ENCODE results near the gene GREB1. TPM values are rescaled to one million over a fixed set of nuclear protein-coding genes. Genes with fewer than 3 reads are reported as not detected.

Gene GREB1
- total RNA-seq, 4 donors from 2014 or later, result 3.4 to 8.4 (median 4.7) TPM

DNA sequence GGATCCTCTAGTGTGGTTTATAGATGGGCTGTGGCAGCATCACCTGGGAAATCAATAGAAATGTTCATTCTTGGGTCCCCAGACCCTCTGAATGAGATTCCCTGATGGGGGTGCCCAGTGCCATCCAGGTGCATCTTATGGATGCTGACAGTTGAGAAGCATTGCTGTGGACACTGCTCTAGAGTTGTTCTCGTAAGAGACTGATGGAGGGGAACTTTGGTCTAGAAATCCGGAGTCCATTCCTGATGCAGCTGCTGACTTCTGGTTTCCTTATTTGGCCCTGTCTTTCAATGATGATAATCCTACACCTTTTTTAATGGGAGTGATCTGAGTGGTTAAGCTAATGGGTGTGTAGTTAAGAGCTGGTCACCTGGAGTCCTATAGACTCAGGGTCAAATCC, 39.5 kb upstream of the GREB1 start:
- TF ChIP-seq, protein P1, sequence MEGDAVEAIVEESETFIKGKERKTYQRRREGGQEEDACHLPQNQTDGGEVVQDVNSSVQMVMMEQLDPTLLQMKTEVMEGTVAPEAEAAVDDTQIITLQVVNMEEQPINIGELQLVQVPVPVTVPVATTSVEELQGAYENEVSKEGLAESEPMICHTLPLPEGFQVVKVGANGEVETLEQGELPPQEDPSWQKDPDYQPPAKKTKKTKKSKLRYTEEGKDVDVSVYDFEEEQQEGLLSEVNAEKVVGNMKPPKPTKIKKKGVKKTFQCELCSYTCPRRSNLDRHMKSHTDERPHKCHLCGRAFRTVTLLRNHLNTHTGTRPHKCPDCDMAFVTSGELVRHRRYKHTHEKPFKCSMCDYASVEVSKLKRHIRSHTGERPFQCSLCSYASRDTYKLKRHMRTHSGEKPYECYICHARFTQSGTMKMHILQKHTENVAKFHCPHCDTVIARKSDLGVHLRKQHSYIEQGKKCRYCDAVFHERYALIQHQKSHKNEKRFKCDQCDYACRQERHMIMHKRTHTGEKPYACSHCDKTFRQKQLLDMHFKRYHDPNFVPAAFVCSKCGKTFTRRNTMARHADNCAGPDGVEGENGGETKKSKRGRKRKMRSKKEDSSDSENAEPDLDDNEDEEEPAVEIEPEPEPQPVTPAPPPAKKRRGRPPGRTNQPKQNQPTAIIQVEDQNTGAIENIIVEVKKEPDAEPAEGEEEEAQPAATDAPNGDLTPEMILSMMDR (IDR thresholded peaks at IDR 0.05; ENCODE audit: low read depth), result no peak

DNA sequence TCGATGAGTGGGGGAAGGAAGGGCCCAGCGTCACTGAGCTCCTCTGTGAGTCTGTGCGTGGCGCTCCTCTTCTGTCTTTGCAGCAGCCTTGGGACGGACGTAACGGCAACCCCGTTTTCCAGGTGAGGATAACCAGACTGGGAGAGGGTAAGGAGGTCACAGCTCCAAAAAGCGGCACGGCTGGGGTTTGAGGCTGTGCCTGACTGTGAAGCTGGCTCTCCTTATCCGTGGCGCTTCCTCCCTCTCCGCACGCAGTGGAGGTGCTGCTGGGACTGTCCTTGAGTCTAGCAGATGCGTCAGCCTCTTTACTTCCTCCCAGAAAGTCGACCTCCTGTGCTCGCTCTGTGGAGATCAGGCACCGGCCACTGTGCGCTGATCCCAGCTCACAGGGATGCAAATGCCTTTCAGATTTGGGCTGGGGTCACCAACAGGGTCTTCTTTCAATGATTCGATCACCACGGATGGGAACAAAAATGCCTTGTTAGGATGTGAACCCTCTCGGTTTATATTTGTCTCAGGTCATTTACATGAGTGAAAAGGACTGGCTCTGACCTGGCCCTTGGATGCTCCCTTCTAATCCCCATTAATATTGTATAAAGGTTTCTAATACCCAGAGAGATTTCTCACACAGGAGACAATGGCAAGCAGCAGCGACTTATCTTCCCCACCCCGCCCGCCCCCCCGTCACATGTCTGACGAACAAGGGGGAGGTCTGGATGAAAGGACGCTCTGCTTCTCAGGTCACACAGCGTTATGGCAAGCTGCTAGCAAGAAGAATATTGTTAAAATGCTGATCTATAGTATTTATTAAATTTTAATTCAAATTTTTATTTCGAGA, 37.8 kb upstream of the GREB1 start:
- TF ChIP-seq, protein P1 (IDR thresholded peaks at IDR 0.05; ENCODE audit: low read depth), result no peak

DNA sequence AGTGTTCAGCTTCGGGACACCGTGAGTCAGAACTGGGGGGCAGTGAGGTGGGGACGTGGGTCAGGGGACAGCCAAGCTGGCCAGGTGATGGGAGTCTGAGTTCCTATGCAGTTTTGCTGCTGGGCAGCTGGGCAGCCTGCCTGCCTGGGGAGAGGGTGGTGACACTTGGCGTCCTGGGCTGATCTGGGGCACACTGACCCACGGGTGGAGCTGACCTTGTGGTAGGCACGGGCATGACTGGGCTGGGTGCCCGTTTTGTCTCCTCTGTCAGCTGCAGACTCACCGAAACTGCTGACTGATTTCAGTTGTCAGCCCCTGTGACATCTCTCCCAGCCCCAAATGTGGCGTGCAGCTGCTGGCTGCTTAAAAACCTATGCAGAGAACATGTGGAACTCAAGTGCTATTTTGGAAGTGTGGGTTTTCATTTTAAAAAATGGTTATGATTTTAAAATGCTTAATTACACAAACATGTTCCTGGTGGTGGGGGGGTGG, 35.3 kb upstream of the GREB1 start:
- TF ChIP-seq, protein P1 (IDR thresholded peaks at IDR 0.05; ENCODE audit: low read depth), result no peak

DNA sequence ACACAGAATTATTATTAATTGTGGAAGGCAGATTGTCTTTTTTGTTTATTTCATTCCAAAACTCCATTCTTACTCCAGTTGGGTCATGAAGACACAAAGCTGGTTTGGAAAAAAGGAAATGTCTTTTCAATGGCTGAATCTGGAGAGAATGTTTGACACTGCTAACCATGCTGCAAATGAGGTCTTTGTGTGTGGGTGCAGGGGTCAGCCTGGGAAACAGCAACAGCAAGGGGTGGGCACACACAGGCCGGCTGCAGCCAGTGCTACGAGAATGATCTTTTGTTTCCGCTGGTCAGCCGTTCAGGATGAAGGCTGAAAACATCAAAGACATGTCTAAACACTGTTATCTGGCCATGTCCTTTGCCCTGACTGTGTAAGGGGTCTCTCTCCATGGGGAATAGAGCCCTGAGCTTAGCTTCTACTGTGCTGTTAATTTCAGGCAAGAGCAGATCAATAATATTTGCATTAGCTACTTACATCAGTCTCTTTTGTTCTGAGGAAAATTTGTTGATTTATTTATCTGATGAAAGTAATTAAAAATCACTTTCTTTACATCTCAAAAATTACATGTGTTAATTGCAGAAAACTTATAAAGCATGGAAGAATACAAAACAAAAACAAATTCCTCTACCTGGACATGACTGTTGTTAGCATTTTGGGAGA, 34.6 kb upstream of the GREB1 start:
- TF ChIP-seq, protein P1 (IDR thresholded peaks at IDR 0.05; ENCODE audit: low read depth), result no peak

DNA sequence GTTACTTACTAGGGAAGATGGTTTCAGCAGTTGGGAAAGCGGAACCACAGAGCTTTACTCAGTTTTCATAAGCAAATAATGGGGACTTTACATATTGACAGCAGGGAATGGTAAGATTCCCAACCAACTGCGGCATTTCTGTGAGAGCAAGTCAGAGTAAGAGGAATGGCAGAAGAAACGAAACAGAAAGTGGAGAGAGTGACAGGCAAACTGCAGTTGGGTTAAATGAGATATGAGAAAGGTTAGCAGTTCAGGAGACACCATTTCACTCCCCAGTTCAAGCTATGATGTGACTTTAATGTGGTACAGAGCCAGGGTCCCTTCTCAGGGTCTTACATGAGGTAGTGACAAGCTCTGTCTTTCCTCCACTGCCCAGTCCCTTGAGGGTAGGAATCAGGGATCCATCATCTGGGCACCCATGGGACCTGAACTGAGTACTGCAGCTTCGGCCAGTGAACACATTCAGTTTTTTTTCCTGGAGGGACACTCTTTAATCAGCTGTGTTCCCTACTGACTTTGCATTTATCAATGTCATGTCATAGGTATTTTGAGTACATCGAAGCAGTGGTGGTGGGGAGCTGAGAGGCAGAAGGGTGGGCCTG, 33.0 kb upstream of the GREB1 start:
- TF ChIP-seq, protein P1 (IDR thresholded peaks at IDR 0.05; ENCODE audit: low read depth), result no peak

DNA sequence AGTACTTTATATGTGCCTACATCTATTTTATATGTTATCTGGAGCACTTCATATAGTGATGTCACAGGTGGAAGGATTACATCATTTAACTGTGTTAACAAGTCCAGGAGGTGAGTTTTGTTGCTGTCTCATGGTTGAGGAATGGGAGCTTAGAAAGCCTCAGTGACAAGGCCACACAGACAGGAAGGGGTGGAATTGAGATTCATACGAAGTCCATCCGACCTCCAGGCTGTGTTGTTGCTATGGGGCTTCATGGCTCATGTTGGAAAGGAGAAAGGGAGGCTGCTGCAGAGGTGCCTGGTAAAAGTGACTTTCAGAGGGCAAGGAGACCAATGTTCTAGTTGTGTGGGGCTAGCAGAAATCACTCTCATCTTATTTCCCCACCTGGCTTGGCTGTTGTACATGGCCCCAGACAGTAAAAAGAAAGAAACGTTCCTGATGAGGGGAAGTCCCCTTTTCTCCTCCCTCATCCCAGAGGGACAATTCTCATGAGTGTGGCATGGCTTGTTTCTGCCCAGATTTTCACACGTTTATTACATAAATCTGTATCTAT, 31.0 kb upstream of the GREB1 start:
- TF ChIP-seq, protein P1 (IDR thresholded peaks at IDR 0.05; ENCODE audit: low read depth), result no peak
